GM21528 (cell line): ENCODE data around the gene TMEM171.

ENCODE experiments used
- ATAC-seq: cut with Tn5 transposase; IDR thresholded peaks from one replicate; pipeline ENCODE4 v1.9.1; 2021; ENCODE audit warnings: mild to moderate bottlenecking, moderate library complexity; ENCODE audit not compliant: unreplicated experiment, low FRiP score

TMEM171 gene, protein sequence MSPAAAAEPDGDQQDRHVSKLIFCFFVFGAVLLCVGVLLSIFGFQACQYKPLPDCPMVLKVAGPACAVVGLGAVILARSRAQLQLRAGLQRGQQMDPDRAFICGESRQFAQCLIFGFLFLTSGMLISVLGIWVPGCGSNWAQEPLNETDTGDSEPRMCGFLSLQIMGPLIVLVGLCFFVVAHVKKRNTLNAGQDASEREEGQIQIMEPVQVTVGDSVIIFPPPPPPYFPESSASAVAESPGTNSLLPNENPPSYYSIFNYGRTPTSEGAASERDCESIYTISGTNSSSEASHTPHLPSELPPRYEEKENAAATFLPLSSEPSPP

DNA sequence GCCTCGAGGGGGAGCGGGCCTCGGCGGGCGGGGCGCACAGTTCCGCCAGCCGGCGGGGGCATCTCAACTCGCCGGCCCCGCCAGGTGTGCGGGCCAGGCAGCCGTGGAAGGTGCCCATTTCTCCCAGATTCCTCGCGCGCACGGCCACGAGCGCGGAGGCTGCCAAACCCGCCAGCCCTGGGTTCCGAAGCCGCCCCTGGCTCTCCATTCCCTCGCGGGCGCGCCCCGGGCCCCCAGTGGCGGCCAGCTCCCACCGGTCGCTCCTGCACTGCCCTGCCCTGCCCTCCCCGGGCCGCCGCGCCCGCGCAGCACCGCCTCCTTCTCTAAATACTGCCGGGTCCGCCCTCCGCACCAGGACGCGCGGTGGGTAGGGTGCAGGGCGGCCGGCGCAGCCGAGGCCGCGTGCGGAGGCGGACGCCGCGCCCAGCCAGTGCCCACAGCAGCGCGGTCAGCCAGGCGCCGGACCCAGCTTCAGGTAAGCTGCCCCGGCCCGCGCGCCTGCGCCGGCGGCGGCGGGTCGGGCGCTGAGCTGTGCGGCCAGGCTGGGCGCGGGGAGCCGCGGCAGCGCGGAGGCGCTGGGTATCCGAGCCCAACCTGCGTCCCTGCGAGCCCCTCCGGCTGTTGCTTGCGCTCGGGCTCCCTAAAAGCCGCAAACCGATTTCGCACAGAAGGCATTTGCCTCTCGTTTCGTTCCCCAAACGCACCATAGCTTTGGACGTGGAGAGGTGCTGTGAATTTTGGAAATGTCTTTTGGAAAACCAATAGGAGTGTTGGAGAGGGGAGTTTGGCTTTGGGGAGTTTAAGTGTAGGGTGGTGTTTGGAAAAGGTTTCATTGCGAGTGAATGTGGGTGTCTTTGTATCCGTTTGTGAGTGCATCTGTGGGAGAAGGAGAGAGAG, at the start of gene TMEM171:
Gene TMEM171 (plus strand): TSS at position 354 of the 897 bp plus-strand sequence. CDS start 2,799 bp downstream, outside the sequence.
- ATAC-seq: no peak

- no peak for ATAC-seq
These were observed 39.3 kb upstream of the TMEM171 start for GRCh38 chr5:73081093-73081492.

GRCh38 chr5:73088026-73088425, 32.3 kb upstream of the TMEM171 start:
- ATAC-seq: no peak

DNA sequence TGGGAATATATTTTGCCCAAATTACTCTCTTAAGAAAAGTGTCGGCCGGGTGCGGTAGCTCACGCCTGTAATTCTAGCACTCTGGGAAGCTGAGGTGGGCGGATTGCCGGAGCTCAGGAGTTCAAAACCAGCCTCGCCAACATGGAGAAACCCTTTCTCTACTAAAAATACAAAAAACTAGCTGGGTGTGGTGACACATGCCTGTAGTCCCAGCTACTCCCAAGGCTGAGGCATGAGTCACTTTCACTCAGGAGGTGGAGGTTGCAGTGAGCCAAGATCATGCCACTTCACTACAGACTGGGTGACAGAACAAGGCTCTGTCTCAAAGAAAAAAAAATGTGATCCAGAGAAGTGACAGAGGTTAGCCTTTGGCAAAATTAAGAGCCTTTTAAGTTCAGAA, 26.4 kb upstream of the TMEM171 start:
- ATAC-seq: no peak

GRCh38 chr5:73094415-73094814, 26.0 kb upstream of the TMEM171 start:
- no peak for ATAC-seq

GRCh38 chr5:73095564-73096238, 24.7 kb upstream of the TMEM171 start:
- ATAC-seq: no peak

DNA sequence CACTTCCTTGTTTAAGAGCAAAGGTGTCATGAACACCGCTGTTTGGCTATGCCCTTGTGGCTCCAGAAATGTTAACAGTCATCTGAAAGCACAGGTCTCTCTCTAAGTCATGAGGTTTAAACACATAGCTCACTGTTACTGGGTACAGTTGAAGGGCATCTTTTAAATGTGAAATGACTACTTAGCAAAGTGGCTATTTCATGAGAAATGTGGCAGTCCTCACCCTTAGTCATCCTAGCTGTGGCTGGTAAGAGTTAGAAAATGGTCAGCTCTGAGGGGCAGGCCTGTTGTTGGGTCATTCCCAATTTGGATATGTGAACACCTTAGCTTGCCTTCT, 24.2 kb upstream of the TMEM171 start:
- no peak for ATAC-seq

GRCh38 chr5:73097740-73098139, 22.6 kb upstream of the TMEM171 start:
- no peak for ATAC-seq

GRCh38 chr5:73100109-73100508, 20.3 kb upstream of the TMEM171 start:
- no peak for ATAC-seq

GRCh38 chr5:73103870-73104299, 16.5 kb upstream of the TMEM171 start:
- ATAC-seq: no peak

- no peak for ATAC-seq
These were observed 16.0 kb upstream of the TMEM171 start for GRCh38 chr5:73104326-73104725.

DNA sequence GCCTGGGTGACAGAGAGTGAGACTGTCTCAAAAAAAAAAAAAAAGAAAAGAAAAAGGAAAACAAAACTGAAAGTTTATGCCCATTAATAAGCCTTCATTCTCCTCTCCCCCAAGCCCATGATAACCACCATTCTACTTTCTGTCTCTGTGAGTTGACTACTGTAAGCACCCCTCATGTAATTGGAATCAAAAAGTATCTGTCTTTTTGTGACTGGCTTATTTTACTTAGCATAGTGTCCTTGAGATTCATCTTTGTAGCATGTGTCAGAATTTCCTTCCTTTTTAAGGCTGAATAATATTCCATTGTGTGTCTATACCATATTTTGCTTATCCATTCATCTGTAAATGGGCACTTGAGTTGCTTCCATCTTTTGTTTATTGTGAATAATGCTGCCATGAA, 14.0 kb upstream of the TMEM171 start:
- no peak for ATAC-seq

- no peak for ATAC-seq
These were observed 10.2 kb upstream of the TMEM171 start for GRCh38 chr5:73110190-73110589.

GRCh38 chr5:73111536-73111935, 8.8 kb upstream of the TMEM171 start:
- ATAC-seq: no peak

DNA sequence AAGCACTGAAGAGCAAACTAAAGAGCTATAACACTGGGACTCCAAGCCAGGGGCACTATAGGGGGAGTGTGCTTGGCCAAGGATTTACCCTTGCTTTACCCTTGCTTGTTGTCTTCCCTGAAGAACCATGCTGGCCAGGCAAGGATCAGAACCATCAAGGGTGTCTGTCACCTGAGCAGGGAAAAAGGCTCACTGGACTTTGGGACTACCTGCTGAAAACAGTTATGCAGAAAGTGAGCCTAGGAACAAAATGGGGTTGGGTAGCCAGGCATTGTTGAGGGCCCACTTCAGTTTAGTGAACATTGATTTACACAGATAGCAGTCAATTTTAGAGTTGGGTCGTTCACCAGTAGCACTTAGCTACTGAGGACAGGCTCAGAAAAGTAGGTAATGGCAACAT, 8.0 kb upstream of the TMEM171 start:
- ATAC-seq: no peak

DNA sequence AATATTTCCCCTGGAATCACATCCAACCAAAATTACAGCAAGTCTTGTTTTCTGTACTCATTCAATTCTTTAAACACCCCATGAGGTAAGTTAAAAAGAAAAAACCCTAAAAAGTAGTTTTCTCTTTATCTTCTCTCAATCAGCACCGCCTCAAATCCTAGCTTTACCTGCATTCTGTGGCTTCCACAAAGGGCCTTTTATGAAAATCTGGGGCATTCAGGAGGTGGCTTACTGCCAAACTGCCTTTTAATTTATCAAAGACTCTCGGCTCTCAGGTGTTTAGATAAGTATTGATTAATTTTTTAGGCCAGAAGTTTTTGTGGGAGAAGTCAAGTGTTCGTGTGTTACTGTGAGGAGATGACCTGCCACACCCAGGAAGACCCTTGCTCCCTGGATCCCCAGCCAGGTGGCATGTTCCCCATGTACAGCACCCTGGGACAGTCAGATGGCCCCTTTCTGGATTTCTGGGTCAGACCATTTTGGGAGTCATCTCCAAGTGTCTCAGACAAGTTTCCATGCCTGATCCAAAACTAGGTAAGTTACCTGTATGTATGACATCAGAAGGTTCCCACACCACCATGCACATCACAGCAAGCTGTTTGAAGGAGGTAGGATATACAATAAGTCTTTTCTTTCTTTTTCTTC, 6.2 kb upstream of the TMEM171 start:
- no peak for ATAC-seq

GRCh38 chr5:73115399-73116051, 4.8 kb upstream of the TMEM171 start:
- no peak for ATAC-seq

GRCh38 chr5:73116506-73116905, 3.9 kb upstream of the TMEM171 start:
- ATAC-seq: no peak

GRCh38 chr5:73117088-73117740, 3.2 kb upstream of the TMEM171 start:
- ATAC-seq: no peak
